Smooth muscle cell (in vitro differentiated cells): ENCODE measurements around the gene CDH13. TPM values are rescaled to one million over a fixed set of nuclear protein-coding genes. Genes with fewer than 3 reads are reported as not detected.

Experiments used
- DNase-seq: peaks from one replicate; lab custom pipeline; 2025; ENCODE audit not compliant: unreplicated experiment; lab: John Stamatoyannopoulos, UW
- H2AFZ ChIP-seq: fragments of 200-600 bp; sonication (generic); 2 replicates; pipeline ENCODE4 v1.6.0; 2016; ENCODE audit warnings: antibody characterized with exemption, low read depth, mild to moderate bottlenecking
- H3F3A ChIP-seq: fragments of 200-600 bp; sonication (generic); 2 replicates; pipeline ENCODE4 v1.6.0; 2017; ENCODE audit warnings: antibody characterized with exemption, low read depth
- H3K27ac ChIP-seq: fragments of 200-600 bp; sonication (generic); 2 replicates; pipeline ENCODE4 v1.5.1; 2016; ENCODE audit warnings: low read depth, mild to moderate bottlenecking
- H3K27me3 ChIP-seq: fragments of 200-600 bp; sonication (generic); 2 replicates; pipeline ENCODE4 v1.6.1; 2016; ENCODE audit warnings: low read depth, mild to moderate bottlenecking
- H3K36me3 ChIP-seq: fragments of 200-600 bp; sonication (generic); 2 replicates; pipeline ENCODE4 v1.5.1; 2016; ENCODE audit warnings: low read depth
- H3K4me1 ChIP-seq: fragments of 200-600 bp; sonication (generic); 2 replicates; pipeline ENCODE4 v1.5.1; 2016; ENCODE audit warnings: low read depth
- H3K4me2 ChIP-seq: fragments of 200-600 bp; sonication (generic); 2 replicates; pipeline ENCODE4 v1.6.0; 2016; ENCODE audit warnings: mild to moderate bottlenecking
- H3K4me3 ChIP-seq: fragments of 200-600 bp; sonication (generic); 2 replicates; pipeline ENCODE4 v1.5.1; 2016; ENCODE audit warnings: mild to moderate bottlenecking
- H3K79me2 ChIP-seq: fragments of 200-600 bp; sonication (generic); 2 replicates; pipeline ENCODE4 v1.6.0; 2016; ENCODE audit warnings: low read depth, mild to moderate bottlenecking
- H3K9ac ChIP-seq: fragments of 200-600 bp; sonication (generic); 2 replicates; pipeline ENCODE4 v1.6.0; 2016; ENCODE audit warnings: low read depth
- H3K9me3 ChIP-seq: fragments of 200-600 bp; sonication (generic); replicated peaks from 2 replicates; pipeline ENCODE4 v1.5.1; 2016; ENCODE audit warnings: low read depth
- H4K20me1 ChIP-seq: fragments of 200-600 bp; sonication (generic); 2 replicates; pipeline ENCODE4 v1.6.0; 2016; ENCODE audit warnings: low read depth
- CTCF ChIP-seq: fragments of 200-600 bp; sonication (generic); IDR thresholded peaks from 2 replicates; pipeline ENCODE4 v1.5.1; 2017; ENCODE audit warnings: borderline replicate concordance, mild to moderate bottlenecking, antibody characterized with exemption; ENCODE audit not compliant: insufficient read depth, poor library complexity, severe bottlenecking
- WGBS: methylation state at CpG from one replicate; pipeline ENCODE4 v1.1.7; 2016; ENCODE audit warnings: low lambda C conversion rate; 5-methylcytosine and 5-hydroxymethylcytosine counted together
- polyA plus RNA-seq: library from polyadenylated mRNA; unstranded; fragments of >200 nt; fragmentation: Nextera tagmentation; extraction: Ambion mirVana; gene quantifications from 2 replicates; pipeline ENCODE4 v1.2.1, GENCODE V29; 2016
- total RNA-seq: library from RNA; depleted of rRNA; stranded (reverse); fragments of >200 nt; gene quantifications from 2 replicates; pipeline ENCODE4 v1.2.3, GENCODE V29; 2014

The CDH13 gene
- total and polyA plus RNA-seq, 2 experiments from 2014 or later = 12.1 to 32.2 TPM

- no peak for DNase-seq
- Histone ChIP-seq H3K9me3 (no peaks in the 10 kb centered on the region), H3F3A (no peaks in the 10 kb centered on the region), H3K4me1 (no peaks in the 10 kb centered on the region), H2AFZ (no peak overlapping the region), H3K36me3 (no peaks in the 10 kb centered on the region), H3K9ac (no peak overlapping the region), H3K27me3 (no peaks in the 10 kb centered on the region), H4K20me1 (no peaks in the 10 kb centered on the region), H3K79me2 (no peaks in the 10 kb centered on the region), H3K27ac (no peak overlapping the region), H3K4me2 (no peak overlapping the region), H3K4me3 (no peak overlapping the region)
- WGBS = 84% methylated on average over 3 of the region's 3 CpGs
- TF ChIP-seq CTCF = no peak
These were observed 738.4 kb downstream of the CDH13 start for GRCh38 chr16:83365166-83365565.

- H4K20me1 ChIP-seq = no peaks in the 10 kb centered on the region
- WGBS = 59% methylated on average over 12 of the region's 12 CpGs
- DNase-seq = no peak
These were observed 739.5 kb downstream of the CDH13 start for GRCh38 chr16:83366228-83366627.

GRCh38 chr16:83374979-83375378, 748.2 kb downstream of the CDH13 start:
- Histone ChIP-seq H3F3A (no peaks in the 10 kb centered on the region), H3K9ac (no peak overlapping the region), H3K9me3 (no peaks in the 10 kb centered on the region), H3K36me3 (no peaks in the 10 kb centered on the region), H3K4me3 (no peak overlapping the region), H4K20me1 (no peaks in the 10 kb centered on the region), H3K27ac (no peak overlapping the region), H2AFZ (no peak overlapping the region), H3K27me3 (no peaks in the 10 kb centered on the region), H3K4me2 (peak overlapping the region; percentile 50), H3K79me2 (no peaks in the 10 kb centered on the region), H3K4me1 (no peaks in the 10 kb centered on the region)
- TF ChIP-seq CTCF = no peak
- 58% methylated on average over 3 of the region's 3 CpGs for WGBS
- DNase-seq = no peak

More at GRCh38 chr16:83366228-83366627, 739.5 kb downstream of the CDH13 start:
- Histone ChIP-seq H3K4me1 (no peaks in the 10 kb centered on the region), H3K4me2 (peak overlapping the region; percentile 18), H2AFZ (no peak overlapping the region), H3K9me3 (no peaks in the 10 kb centered on the region), H3K27ac (no peak overlapping the region), H3K27me3 (no peaks in the 10 kb centered on the region), H3K9ac (no peak overlapping the region), H3K79me2 (no peaks in the 10 kb centered on the region), H3F3A (no peaks in the 10 kb centered on the region), H3K4me3 (no peak overlapping the region), H3K36me3 (no peaks in the 10 kb centered on the region)
- TF ChIP-seq CTCF = no peak

GRCh38 chr16:83389751-83390150, 763.0 kb downstream of the CDH13 start:
- Histone ChIP-seq H3K9ac (no peak overlapping the region), H2AFZ (no peak overlapping the region), H3K4me1 (peaks cover 6% of the 10 kb centered on the region), H4K20me1 (no peaks in the 10 kb centered on the region), H3K36me3 (no peaks in the 10 kb centered on the region), H3K4me3 (no peak overlapping the region), H3K9me3 (no peaks in the 10 kb centered on the region), H3K27me3 (no peaks in the 10 kb centered on the region), H3K27ac (no peak overlapping the region), H3F3A (peaks cover 4% of the 10 kb centered on the region), H3K79me2 (no peaks in the 10 kb centered on the region), H3K4me2 (peak overlapping the region; percentile 55)
- WGBS = 7% methylated on average over 3 of the region's 3 CpGs
- no peak for DNase-seq
- no peak for TF ChIP-seq CTCF
